Lung (tissue), 12 donors: ENCODE results near the gene CDH13. TPM values are rescaled to one million over a fixed set of nuclear protein-coding genes. Genes with fewer than 3 reads are reported as not detected.

Experiments used
- ATAC-seq: fragments of 200-7000 bp; cut with Tn5 transposase; one replicate; pipeline ENCODE4 v1.9.1; 2020; ENCODE audit warnings: moderate number of reproducible peaks; ENCODE audit not compliant: insufficient read depth, low FRiP score
- DNase-seq, 3 donors: peaks; one replicate each; pipeline ENCODE4 v3.0.0-alpha.2; 2013 to 2017
- H3K27ac ChIP-seq, 2 donors: one replicate each; pipeline ENCODE4 v1.5.1; 2013; ENCODE audit warnings: mild to moderate bottlenecking in 2 of 2, moderate library complexity in 2 of 2, control low read depth in 1 of 2, inconsistent platforms in 1 of 2, low read depth in 1 of 2, low read length in 1 of 2
- H3K27me3 ChIP-seq, 3 donors: one replicate each; pipeline ENCODE4 v1.5.1; 2013; ENCODE audit warnings: low read length in 2 of 3; ENCODE audit not compliant: control insufficient read depth in 3 of 3, insufficient read depth in 3 of 3
- H3K36me3 ChIP-seq, 4 donors: one replicate each; pipeline ENCODE4 v1.5.1; 2013; ENCODE audit warnings: low read length in 4 of 4, mild to moderate bottlenecking in 1 of 4, moderate library complexity in 1 of 4; ENCODE audit not compliant: control insufficient read depth in 4 of 4, insufficient read depth in 4 of 4
- H3K4me1 ChIP-seq, 5 donors: one replicate each; pipeline ENCODE4 v1.5.1; 2013; ENCODE audit warnings: low read length in 5 of 5, mild to moderate bottlenecking in 2 of 5, moderate library complexity in 1 of 5; ENCODE audit not compliant: control insufficient read depth in 5 of 5, insufficient read depth in 5 of 5
- H3K4me3 ChIP-seq: one replicate; pipeline ENCODE4 v1.5.1; 2013; ENCODE audit warnings: mild to moderate bottlenecking, control low read depth, moderate library complexity
- H3K9ac ChIP-seq, 2 donors: one replicate each; pipeline ENCODE4 v1.5.1; 2013; ENCODE audit warnings: low read length in 2 of 2, control low read depth in 1 of 2; ENCODE audit not compliant: insufficient read depth in 1 of 2
- H3K9me3 ChIP-seq, 4 donors: one replicate each; pipeline ENCODE4 v1.5.1; 2013; ENCODE audit warnings: low read length in 3 of 4, mild to moderate bottlenecking in 1 of 4, moderate library complexity in 1 of 4; ENCODE audit not compliant: control insufficient read depth in 4 of 4, insufficient read depth in 3 of 4
- WGBS, 2 donors: extraction: QIAGEN DNeasy Blood & Tissue Kit; methylation state at CpG; one replicate each; pipeline ENCODE4 v1.1.7; 2013; 5-methylcytosine and 5-hydroxymethylcytosine counted together
- polyA plus RNA-seq, 2 donors: library from polyadenylated mRNA; stranded (reverse); fragments of 200-250 nt; gene quantifications; one replicate each; pipeline ENCODE4 v1.2.1, GENCODE V29; 2013
- total RNA-seq, 2 donors: library from RNA; depleted of rRNA in 1 of 2; stranded (reverse); fragments of >200 nt in 1 of 2; gene quantifications; one replicate each; pipeline ENCODE4 v1.2.1, GENCODE V29; 2014 to 2021
- TF ChIP-seq, protein P1 (sequence below): IDR thresholded peaks from 2 replicates; pipeline ENCODE4 v1.5.1; 2012; ENCODE audit warnings: mild to moderate bottlenecking; ENCODE audit errors: control extremely low read depth, extremely low read depth
- donor health status: control.
- donor health status: control.
- donor health status: Bipolar disorder and iron deficiency.
- donor health status: healthy.
- donor health status: DM: yes; HTN: yes; CAD: no.

The CDH13 gene
- total and polyA plus RNA-seq, 4 donors = 2.1 to 12.3 (median 7.3) TPM

DNA sequence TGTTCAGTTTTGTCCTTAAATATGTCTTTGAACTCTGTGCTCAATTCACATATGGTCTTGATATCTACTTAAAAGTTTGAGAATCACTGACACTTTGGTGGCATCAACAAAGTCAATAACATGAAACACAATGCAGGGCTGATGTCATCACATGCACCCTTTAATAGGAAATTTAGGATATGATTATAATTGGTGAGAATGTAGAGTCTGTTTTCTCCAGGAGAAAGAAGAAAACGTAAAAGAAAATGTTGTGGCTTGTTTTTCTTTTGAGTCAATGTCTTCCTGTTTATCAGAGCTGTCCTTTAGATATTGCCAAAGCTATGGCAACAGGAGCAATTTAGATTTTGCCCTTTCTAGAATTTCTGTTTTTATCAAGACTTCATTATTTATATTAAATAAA lies 396.9 kb downstream of the CDH13 start:
- DNase-seq (no peak), ATAC-seq (no peak)
- H3K9me3 ChIP-seq = no peaks in the 10 kb centered on the region
- no peaks in the 10 kb centered on the region for H3K27me3 ChIP-seq
- peaks cover 0 to 5% (median 0%) of the 10 kb centered on the region in 5 donors for H3K4me1 ChIP-seq
- H3K9ac ChIP-seq = no peak overlapping the region
- WGBS, 2 donors = 74 to 85% methylated on average over 1 of the region's 1 CpG
- no peaks in the 10 kb centered on the region for H3K36me3 ChIP-seq
- TF ChIP-seq, protein P1, sequence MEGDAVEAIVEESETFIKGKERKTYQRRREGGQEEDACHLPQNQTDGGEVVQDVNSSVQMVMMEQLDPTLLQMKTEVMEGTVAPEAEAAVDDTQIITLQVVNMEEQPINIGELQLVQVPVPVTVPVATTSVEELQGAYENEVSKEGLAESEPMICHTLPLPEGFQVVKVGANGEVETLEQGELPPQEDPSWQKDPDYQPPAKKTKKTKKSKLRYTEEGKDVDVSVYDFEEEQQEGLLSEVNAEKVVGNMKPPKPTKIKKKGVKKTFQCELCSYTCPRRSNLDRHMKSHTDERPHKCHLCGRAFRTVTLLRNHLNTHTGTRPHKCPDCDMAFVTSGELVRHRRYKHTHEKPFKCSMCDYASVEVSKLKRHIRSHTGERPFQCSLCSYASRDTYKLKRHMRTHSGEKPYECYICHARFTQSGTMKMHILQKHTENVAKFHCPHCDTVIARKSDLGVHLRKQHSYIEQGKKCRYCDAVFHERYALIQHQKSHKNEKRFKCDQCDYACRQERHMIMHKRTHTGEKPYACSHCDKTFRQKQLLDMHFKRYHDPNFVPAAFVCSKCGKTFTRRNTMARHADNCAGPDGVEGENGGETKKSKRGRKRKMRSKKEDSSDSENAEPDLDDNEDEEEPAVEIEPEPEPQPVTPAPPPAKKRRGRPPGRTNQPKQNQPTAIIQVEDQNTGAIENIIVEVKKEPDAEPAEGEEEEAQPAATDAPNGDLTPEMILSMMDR = no peak
- H3K4me3 ChIP-seq = no peak overlapping the region
- H3K27ac ChIP-seq = no peak overlapping the region

DNA sequence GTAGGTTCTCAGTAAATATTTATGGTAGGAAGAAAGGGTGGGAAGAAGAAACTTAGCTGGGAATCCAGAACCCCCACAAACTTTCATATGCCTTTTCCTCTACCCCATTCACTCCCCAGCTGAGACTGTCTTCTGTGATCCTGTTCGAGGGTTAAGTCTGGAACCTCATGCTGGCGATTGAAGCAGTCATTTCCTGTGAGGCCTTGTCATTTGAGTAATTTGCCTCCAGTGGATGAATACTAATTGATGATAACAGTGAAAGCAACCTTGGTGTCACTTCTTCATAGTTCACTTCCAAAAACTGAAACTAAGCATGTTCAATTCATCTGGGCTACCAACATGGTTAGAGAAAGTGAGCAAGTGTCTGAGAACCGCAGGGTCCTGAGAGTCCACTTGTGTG lies 401.2 kb downstream of the CDH13 start:
- no peak for ATAC-seq
- Histone ChIP-seq H3K9me3 (no peaks in the 10 kb centered on the region), H3K4me1 (peaks cover 0 to 3% (median 0%) of the 10 kb centered on the region in 5 donors), H3K4me3 (no peak overlapping the region), H3K27me3 (no peaks in the 10 kb centered on the region), H3K27ac (no peak overlapping the region), H3K36me3 (no peaks in the 10 kb centered on the region), H3K9ac (no peak overlapping the region)
- TF ChIP-seq, protein P1 = no peak
- DNase-seq = no peak
- 48 to 61% methylated on average over 3 of the region's 3 CpGs for WGBS, 2 donors

DNA sequence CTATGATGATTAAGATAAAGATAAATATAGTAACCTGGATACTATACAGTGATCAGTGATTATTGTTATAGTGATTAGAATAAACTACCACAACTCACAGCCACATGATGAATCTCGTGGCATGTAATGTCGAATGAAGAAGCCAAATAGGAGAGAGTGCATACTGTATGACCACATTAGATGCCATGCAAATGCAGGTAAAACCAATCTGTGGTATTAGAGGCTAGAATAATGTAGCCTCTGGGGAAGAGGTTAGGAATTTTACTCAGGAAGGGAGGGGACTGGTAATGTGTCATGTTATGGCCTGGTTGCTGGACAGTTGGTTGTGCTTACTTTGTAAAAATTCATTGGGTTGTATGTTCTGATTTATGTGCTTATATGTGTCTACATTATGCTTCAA lies 402.7 kb downstream of the CDH13 start:
- Histone ChIP-seq H3K36me3 (no peaks in the 10 kb centered on the region), H3K9ac (no peak overlapping the region), H3K9me3 (no peaks in the 10 kb centered on the region), H3K4me1 (peaks cover 0 to 3% (median 0%) of the 10 kb centered on the region in 5 donors), H3K4me3 (no peak overlapping the region), H3K27ac (no peak overlapping the region), H3K27me3 (no peaks in the 10 kb centered on the region)
- no peak for DNase-seq
- TF ChIP-seq, protein P1 = no peak
- 83 to 84% methylated on average over 2 of the region's 2 CpGs for WGBS, 2 donors
- ATAC-seq = no peak

DNA sequence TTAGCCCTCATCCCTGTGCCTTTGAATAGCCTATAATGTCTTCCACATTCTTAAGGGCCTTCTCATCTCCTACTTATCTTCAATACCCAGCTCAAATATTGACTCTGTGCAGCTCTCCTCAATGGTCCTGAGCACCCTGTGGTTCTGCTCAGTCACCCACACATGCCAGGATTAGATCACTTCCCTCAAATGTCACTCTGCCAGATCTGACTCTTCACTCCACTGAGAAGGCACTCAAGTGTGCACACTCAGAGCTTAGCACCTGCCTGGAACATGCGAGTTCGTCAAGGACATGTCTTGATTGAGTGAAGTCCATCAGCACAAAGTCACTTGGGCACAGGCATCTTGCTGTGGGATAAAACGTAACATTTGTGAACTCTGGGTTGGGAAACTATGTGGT lies 404.8 kb downstream of the CDH13 start:
- Histone ChIP-seq H3K9ac (no peak overlapping the region), H3K27ac (no peak overlapping the region), H3K36me3 (no peaks in the 10 kb centered on the region), H3K4me1 (peaks cover 0 to 3% (median 0%) of the 10 kb centered on the region in 5 donors), H3K4me3 (no peak overlapping the region), H3K27me3 (no peaks in the 10 kb centered on the region), H3K9me3 (no peaks in the 10 kb centered on the region)
- no peak for DNase-seq
- TF ChIP-seq, protein P1 = no peak
- ATAC-seq = peak; percentile 16
- WGBS, 2 donors = 77 to 81% methylated on average over 3 of the region's 3 CpGs
